GM18508 (cell line): Measurements from ENCODE around the gene CDH22.

ENCODE experiments used
- ATAC-seq: cut with Tn5 transposase; IDR thresholded peaks from one replicate; pipeline ENCODE4 v1.9.1; 2021; ENCODE audit warnings: moderate number of reproducible peaks; ENCODE audit not compliant: insufficient read depth, unreplicated experiment

CDH22 gene

GRCh38 chr20:46308258-46309157, at the start of gene CDH22:
Gene CDH22 (minus strand): TSS chr20:46308498. CDS start chr20:46251294, 57,204 bp downstream.
- ATAC-seq = no peak

- no peak for ATAC-seq
Measured at GRCh38 chr20:46357030-46357514, 48.8 kb upstream of the CDH22 start.

- ATAC-seq = no peak
Measured at GRCh38 chr20:46356195-46357029, 48.1 kb upstream of the CDH22 start.

- ATAC-seq = no peak
Measured at GRCh38 chr20:46355778-46356177, 47.5 kb upstream of the CDH22 start.

- no peak for ATAC-seq
Measured at GRCh38 chr20:46354920-46355654, 46.8 kb upstream of the CDH22 start.

- ATAC-seq = no peak
Measured at GRCh38 chr20:46354207-46354555, 45.9 kb upstream of the CDH22 start.

- ATAC-seq = no peak
Measured at GRCh38 chr20:46353500-46354206, 45.4 kb upstream of the CDH22 start.

GRCh38 chr20:46352370-46352938, 44.2 kb upstream of the CDH22 start:
- ATAC-seq = no peak

GRCh38 chr20:46351357-46352058, 43.2 kb upstream of the CDH22 start:
- ATAC-seq = no peak

GRCh38 chr20:46350986-46351267, 42.6 kb upstream of the CDH22 start:
- ATAC-seq = no peak

GRCh38 chr20:46350201-46350985, 42.1 kb upstream of the CDH22 start:
- ATAC-seq = no peak

GRCh38 chr20:46349742-46350056, 41.4 kb upstream of the CDH22 start:
- no peak for ATAC-seq

- no peak for ATAC-seq
Measured at GRCh38 chr20:46349035-46349741, 40.9 kb upstream of the CDH22 start.

- no peak for ATAC-seq
Measured at GRCh38 chr20:46347841-46348803, 39.8 kb upstream of the CDH22 start.

- no peak for ATAC-seq
Measured at GRCh38 chr20:46346770-46347169, 38.5 kb upstream of the CDH22 start.

GRCh38 chr20:46344488-46345162, 36.3 kb upstream of the CDH22 start:
- ATAC-seq = no peak
